ENCODE measurements around the gene FKBP2. TPM values are rescaled to one million over a fixed set of nuclear protein-coding genes. Genes with fewer than 3 reads are reported as not detected.
A peak's percentile ranks its signal among the peaks of the same experiment; 100 is the strongest.

Gene FKBP2
- total and polyA plus RNA-seq, 2 of the 13 experiments (the other 11 are each of a cell fraction or from before 2014, with no cell fraction given), result 30.1 to 53.3 TPM

- TF ChIP-seq NFAT5 (CRISPR knock-in tag; IDR thresholded peaks at IDR 0.05) (no peak), RELA (CRISPR knock-in tag; IDR thresholded peaks at IDR 0.05) (no peak), ZNF891 (CRISPR knock-in tag; IDR thresholded peaks at IDR 0.05) (no peak), SSRP1 (CRISPR knock-in tag; IDR thresholded peaks at IDR 0.05) (peak; percentile 59), HHEX (CRISPR knock-in tag; IDR thresholded peaks at IDR 0.05) (no peak), ZNF275 (CRISPR knock-in tag; IDR thresholded peaks at IDR 0.05; ENCODE audit: borderline replicate concordance) (no peak), ZMYM3 (CRISPR knock-in tag; IDR thresholded peaks at IDR 0.05) (peak; percentile 95), RAD21 (CRISPR knock-in tag; IDR thresholded peaks at IDR 0.05) (no peak), ZNF597 (CRISPR knock-in tag; IDR thresholded peaks at IDR 0.05) (no peak), ARID5B (CRISPR knock-in tag; IDR thresholded peaks at IDR 0.05) (no peak), MAF1 (CRISPR knock-in tag; IDR thresholded peaks at IDR 0.05; ENCODE audit: borderline replicate concordance) (peak; percentile 14), HIC2 (CRISPR knock-in tag; IDR thresholded peaks at IDR 0.05; ENCODE audit: low read depth) (0 out of 2 replicates have a peak, but pooled peaks have one; percentile 21), ZNF790 (CRISPR knock-in tag; IDR thresholded peaks at IDR 0.05; ENCODE audit: borderline replicate concordance) (no peak), ZZZ3 (CRISPR knock-in tag; IDR thresholded peaks at IDR 0.05; ENCODE audit: borderline replicate concordance) (no peak)
These were observed 28.1 kb downstream of the FKBP2 start (continued) for GRCh38 chr11:64268893-64269539.

All from HepG2 (cell line).